ENCODE data around the gene SLC27A4. TPM values are rescaled to one million over a fixed set of nuclear protein-coding genes. Genes with fewer than 3 reads are reported as not detected.
A peak's percentile ranks its signal among the peaks of the same experiment; 100 is the strongest.

SLC27A4 gene
- total RNA-seq, 1 donor from 2014 or later, result 26.4 TPM

GRCh38 chr9:128340691-128341434 is 536 bp downstream of the SLC27A4 start:
- peak overlapping the region; percentile 89 for H3K4me3 Mint-ChIP-seq (ENCODE audit: low read depth)
- peaks cover 4% of the 10 kb centered on the region for H3K4me1 Mint-ChIP-seq (ENCODE audit: low read depth)
- TF ChIP-seq, protein P1, sequence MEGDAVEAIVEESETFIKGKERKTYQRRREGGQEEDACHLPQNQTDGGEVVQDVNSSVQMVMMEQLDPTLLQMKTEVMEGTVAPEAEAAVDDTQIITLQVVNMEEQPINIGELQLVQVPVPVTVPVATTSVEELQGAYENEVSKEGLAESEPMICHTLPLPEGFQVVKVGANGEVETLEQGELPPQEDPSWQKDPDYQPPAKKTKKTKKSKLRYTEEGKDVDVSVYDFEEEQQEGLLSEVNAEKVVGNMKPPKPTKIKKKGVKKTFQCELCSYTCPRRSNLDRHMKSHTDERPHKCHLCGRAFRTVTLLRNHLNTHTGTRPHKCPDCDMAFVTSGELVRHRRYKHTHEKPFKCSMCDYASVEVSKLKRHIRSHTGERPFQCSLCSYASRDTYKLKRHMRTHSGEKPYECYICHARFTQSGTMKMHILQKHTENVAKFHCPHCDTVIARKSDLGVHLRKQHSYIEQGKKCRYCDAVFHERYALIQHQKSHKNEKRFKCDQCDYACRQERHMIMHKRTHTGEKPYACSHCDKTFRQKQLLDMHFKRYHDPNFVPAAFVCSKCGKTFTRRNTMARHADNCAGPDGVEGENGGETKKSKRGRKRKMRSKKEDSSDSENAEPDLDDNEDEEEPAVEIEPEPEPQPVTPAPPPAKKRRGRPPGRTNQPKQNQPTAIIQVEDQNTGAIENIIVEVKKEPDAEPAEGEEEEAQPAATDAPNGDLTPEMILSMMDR (IDR thresholded peaks at IDR 0.05; ENCODE audit: unreplicated experiment), result no peak
- H3K9me3 Mint-ChIP-seq (ENCODE audit: low read depth), result no peaks in the 10 kb centered on the region
- DNase-seq (ENCODE audit: low spot score, unreplicated experiment), result no peak
- H3K36me3 Mint-ChIP-seq (ENCODE audit: insufficient read depth), result peaks cover 1% of the 10 kb centered on the region
- no peaks in the 10 kb centered on the region for H3K27me3 Mint-ChIP-seq
- peak overlapping the region; percentile 92 for H3K27ac Mint-ChIP-seq

DNA sequence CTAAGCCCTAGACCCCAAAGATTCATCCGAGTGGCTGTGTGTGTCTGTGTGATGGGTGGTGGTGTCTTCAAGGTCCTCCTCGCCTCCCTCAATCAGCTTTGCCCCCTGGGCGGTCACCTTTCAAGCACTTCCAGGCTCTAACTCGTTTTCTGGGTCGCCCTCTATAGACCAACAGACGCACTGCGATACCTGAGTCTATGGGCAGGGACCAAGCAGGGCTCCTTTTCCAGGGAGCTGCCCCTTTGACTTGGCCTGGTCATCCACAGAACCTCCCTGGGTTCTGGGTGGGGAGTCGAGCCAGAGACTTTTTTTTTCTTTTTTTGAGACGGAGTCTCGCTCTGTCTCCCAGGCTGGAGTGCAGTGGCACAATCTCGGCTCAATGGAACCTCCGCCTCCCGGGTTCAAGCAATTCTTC is 1.1 kb downstream of the SLC27A4 start:
- H3K27ac Mint-ChIP-seq, result peak overlapping the region; percentile 92
- peak overlapping the region; percentile 89 for H3K4me3 Mint-ChIP-seq (ENCODE audit: low read depth)
- H3K36me3 Mint-ChIP-seq (ENCODE audit: insufficient read depth), result peaks cover 1% of the 10 kb centered on the region
- peaks cover 4% of the 10 kb centered on the region for H3K4me1 Mint-ChIP-seq (ENCODE audit: low read depth)
- H3K27me3 Mint-ChIP-seq, result no peaks in the 10 kb centered on the region
- TF ChIP-seq, protein P1 (IDR thresholded peaks at IDR 0.05; ENCODE audit: unreplicated experiment), result peak; percentile 62
- DNase-seq (ENCODE audit: low spot score, unreplicated experiment), result peak; percentile 52
- H3K9me3 Mint-ChIP-seq (ENCODE audit: low read depth), result no peaks in the 10 kb centered on the region

- Mint-ChIP-seq H3K9me3 (ENCODE audit: low read depth) (no peaks in the 10 kb centered on the region), H3K36me3 (ENCODE audit: insufficient read depth) (peaks cover 3% of the 10 kb centered on the region)
These were observed 2.8 kb downstream of the SLC27A4 start for GRCh38 chr9:128342971-128343680.

GRCh38 chr9:128343855-128344254 is 3.5 kb downstream of the SLC27A4 start:
- no peaks in the 10 kb centered on the region for H3K27me3 Mint-ChIP-seq
- no peak for DNase-seq (ENCODE audit: low spot score, unreplicated experiment)
- H3K4me1 Mint-ChIP-seq (ENCODE audit: low read depth), result peaks cover 4% of the 10 kb centered on the region
- TF ChIP-seq, protein P1 (IDR thresholded peaks at IDR 0.05; ENCODE audit: unreplicated experiment), result no peak
- no peak overlapping the region for H3K4me3 Mint-ChIP-seq (ENCODE audit: low read depth)
- peaks cover 3% of the 10 kb centered on the region for H3K36me3 Mint-ChIP-seq (ENCODE audit: insufficient read depth)
- no peaks in the 10 kb centered on the region for H3K9me3 Mint-ChIP-seq (ENCODE audit: low read depth)
- no peak overlapping the region for H3K27ac Mint-ChIP-seq

More at GRCh38 chr9:128342971-128343680, 2.8 kb downstream of the SLC27A4 start:
- TF ChIP-seq, protein P1 (IDR thresholded peaks at IDR 0.05; ENCODE audit: unreplicated experiment), result no peak
- Mint-ChIP-seq H3K4me1 (ENCODE audit: low read depth) (peaks cover 4% of the 10 kb centered on the region), H3K27me3 (no peaks in the 10 kb centered on the region), H3K4me3 (ENCODE audit: low read depth) (no peak overlapping the region), H3K27ac (no peak overlapping the region)
- DNase-seq (ENCODE audit: low spot score, unreplicated experiment), result no peak

- peaks cover 4% of the 10 kb centered on the region for H3K4me1 Mint-ChIP-seq (ENCODE audit: low read depth)
- no peaks in the 10 kb centered on the region for H3K9me3 Mint-ChIP-seq (ENCODE audit: low read depth)
- no peak for DNase-seq (ENCODE audit: low spot score, unreplicated experiment)
- H3K4me3 Mint-ChIP-seq (ENCODE audit: low read depth), result no peak overlapping the region
- H3K27ac Mint-ChIP-seq, result no peak overlapping the region
- peaks cover 4% of the 10 kb centered on the region for H3K36me3 Mint-ChIP-seq (ENCODE audit: insufficient read depth)
- TF ChIP-seq, protein P1 (IDR thresholded peaks at IDR 0.05; ENCODE audit: unreplicated experiment), result no peak
- H3K27me3 Mint-ChIP-seq, result no peaks in the 10 kb centered on the region
These were observed 4.7 kb downstream of the SLC27A4 start for GRCh38 chr9:128344931-128345605.
